HUES48 (cell line): Measurements from ENCODE around the gene SLC27A6.

Experiments used
- H3K27ac ChIP-seq: one replicate; pipeline ENCODE4 v1.7.0; 2013; ENCODE audit warnings: low read depth, low read length, inconsistent platforms
- H3K27me3 ChIP-seq: 2 replicates; pipeline ENCODE4 v1.6.1; 2013; ENCODE audit warnings: mild to moderate bottlenecking, low read length; ENCODE audit not compliant: control insufficient read depth, insufficient read depth
- H3K36me3 ChIP-seq: 2 replicates; pipeline ENCODE4 v1.6.1; 2013; ENCODE audit warnings: low read length; ENCODE audit not compliant: control insufficient read depth, insufficient read depth
- H3K4me1 ChIP-seq: 2 replicates; pipeline ENCODE4 v1.6.1; 2013; ENCODE audit warnings: mild to moderate bottlenecking, low read length; ENCODE audit not compliant: control insufficient read depth, insufficient read depth
- H3K4me3 ChIP-seq: 2 replicates; pipeline ENCODE4 v1.5.1; 2013; ENCODE audit warnings: mild to moderate bottlenecking, low read depth, low read length
- H3K9ac ChIP-seq: 2 replicates; pipeline ENCODE4 v1.6.1; 2013; ENCODE audit warnings: mild to moderate bottlenecking, low read depth, low read length, moderate library complexity
- H3K9me3 ChIP-seq: 2 replicates; pipeline ENCODE4 v1.6.1; 2013; ENCODE audit warnings: low read length; ENCODE audit not compliant: control insufficient read depth, insufficient read depth

SLC27A6 gene

GRCh38 chr5:129063483-129064113, 98.3 kb downstream of the SLC27A6 start:
- no peaks in the 10 kb centered on the region for H3K9me3 ChIP-seq
- no peak overlapping the region for H3K27ac ChIP-seq
- H3K4me1 ChIP-seq: no peaks in the 10 kb centered on the region
- no peak overlapping the region for H3K9ac ChIP-seq
- no peak overlapping the region for H3K4me3 ChIP-seq
- no peaks in the 10 kb centered on the region for H3K36me3 ChIP-seq
- H3K27me3 ChIP-seq: no peaks in the 10 kb centered on the region

GRCh38 chr5:129065721-129066120, 100.4 kb downstream of the SLC27A6 start:
- H3K9me3 ChIP-seq: no peaks in the 10 kb centered on the region
- no peaks in the 10 kb centered on the region for H3K36me3 ChIP-seq
- no peak overlapping the region for H3K9ac ChIP-seq
- no peak overlapping the region for H3K4me3 ChIP-seq
- no peaks in the 10 kb centered on the region for H3K27me3 ChIP-seq
- H3K27ac ChIP-seq: no peak overlapping the region
- no peaks in the 10 kb centered on the region for H3K4me1 ChIP-seq

- H3K9me3 ChIP-seq: no peaks in the 10 kb centered on the region
- no peaks in the 10 kb centered on the region for H3K27me3 ChIP-seq
- no peak overlapping the region for H3K9ac ChIP-seq
- no peak overlapping the region for H3K27ac ChIP-seq
- no peak overlapping the region for H3K4me3 ChIP-seq
- H3K4me1 ChIP-seq: no peaks in the 10 kb centered on the region
- no peaks in the 10 kb centered on the region for H3K36me3 ChIP-seq
Observed at GRCh38 chr5:129067745-129068144, 102.5 kb downstream of the SLC27A6 start.

- Histone ChIP-seq H3K27me3 (no peaks in the 10 kb centered on the region), H3K4me1 (no peaks in the 10 kb centered on the region)
Observed at GRCh38 chr5:129069292-129069691, 104.0 kb downstream of the SLC27A6 start.

GRCh38 chr5:129073111-129073510, 107.8 kb downstream of the SLC27A6 start:
- Histone ChIP-seq H3K27me3 (no peaks in the 10 kb centered on the region), H3K4me3 (no peak overlapping the region), H3K4me1 (no peaks in the 10 kb centered on the region)

More at GRCh38 chr5:129069292-129069691, 104.0 kb downstream of the SLC27A6 start:
- Histone ChIP-seq H3K9ac (no peak overlapping the region), H3K4me3 (no peak overlapping the region), H3K36me3 (no peaks in the 10 kb centered on the region), H3K9me3 (no peaks in the 10 kb centered on the region), H3K27ac (no peak overlapping the region)

GRCh38 chr5:129074903-129075302, 109.6 kb downstream of the SLC27A6 start:
- H3K9me3 ChIP-seq: no peaks in the 10 kb centered on the region
- H3K27me3 ChIP-seq: no peaks in the 10 kb centered on the region
- H3K9ac ChIP-seq: no peak overlapping the region
- H3K36me3 ChIP-seq: no peaks in the 10 kb centered on the region
- no peak overlapping the region for H3K27ac ChIP-seq
- H3K4me3 ChIP-seq: no peak overlapping the region
- no peaks in the 10 kb centered on the region for H3K4me1 ChIP-seq

More at GRCh38 chr5:129073111-129073510, 107.8 kb downstream of the SLC27A6 start:
- no peaks in the 10 kb centered on the region for H3K9me3 ChIP-seq
- H3K9ac ChIP-seq: no peak overlapping the region
- H3K27ac ChIP-seq: no peak overlapping the region
- no peaks in the 10 kb centered on the region for H3K36me3 ChIP-seq

- no peaks in the 10 kb centered on the region for H3K9me3 ChIP-seq
- H3K36me3 ChIP-seq: no peaks in the 10 kb centered on the region
- no peak overlapping the region for H3K9ac ChIP-seq
- no peaks in the 10 kb centered on the region for H3K4me1 ChIP-seq
- H3K27ac ChIP-seq: no peak overlapping the region
- H3K4me3 ChIP-seq: no peak overlapping the region
- H3K27me3 ChIP-seq: no peaks in the 10 kb centered on the region
Observed at GRCh38 chr5:129077433-129078075, 112.3 kb downstream of the SLC27A6 start.

- Histone ChIP-seq H3K4me1 (no peaks in the 10 kb centered on the region), H3K9me3 (no peaks in the 10 kb centered on the region), H3K36me3 (no peaks in the 10 kb centered on the region), H3K27ac (no peak overlapping the region), H3K4me3 (no peak overlapping the region), H3K9ac (no peak overlapping the region), H3K27me3 (no peaks in the 10 kb centered on the region)
Observed at GRCh38 chr5:129078247-129078646, 113.0 kb downstream of the SLC27A6 start.

GRCh38 chr5:129078660-129079059, 113.4 kb downstream of the SLC27A6 start:
- Histone ChIP-seq H3K27ac (no peak overlapping the region), H3K27me3 (no peaks in the 10 kb centered on the region), H3K4me1 (no peaks in the 10 kb centered on the region)

GRCh38 chr5:129079496-129079895, 114.2 kb downstream of the SLC27A6 start:
- Histone ChIP-seq H3K4me1 (no peaks in the 10 kb centered on the region), H3K9ac (no peak overlapping the region), H3K36me3 (no peaks in the 10 kb centered on the region), H3K9me3 (no peaks in the 10 kb centered on the region), H3K27me3 (no peaks in the 10 kb centered on the region), H3K27ac (no peak overlapping the region), H3K4me3 (no peak overlapping the region)

More at GRCh38 chr5:129078660-129079059, 113.4 kb downstream of the SLC27A6 start:
- no peak overlapping the region for H3K9ac ChIP-seq
- no peaks in the 10 kb centered on the region for H3K9me3 ChIP-seq
- no peak overlapping the region for H3K4me3 ChIP-seq
- no peaks in the 10 kb centered on the region for H3K36me3 ChIP-seq

- H3K4me3 ChIP-seq: no peak overlapping the region
- H3K27ac ChIP-seq: no peak overlapping the region
- no peaks in the 10 kb centered on the region for H3K9me3 ChIP-seq
- no peak overlapping the region for H3K9ac ChIP-seq
- H3K36me3 ChIP-seq: no peaks in the 10 kb centered on the region
- no peaks in the 10 kb centered on the region for H3K4me1 ChIP-seq
- no peaks in the 10 kb centered on the region for H3K27me3 ChIP-seq
Observed at GRCh38 chr5:129080766-129081165, 115.5 kb downstream of the SLC27A6 start.
